HEK293 (cell line): Measurements from ENCODE around the gene HMCN1.

Source experiments
- CTCF ChIA-PET: fragments of 350-600 bp; formaldehyde crosslinking; extraction: SDS; loops from one replicate; lab custom pipeline; 2021; ENCODE audit warnings: antibody characterized with exemption; lab: Yijun Ruan, JAX
- POLR2A ChIA-PET: fragments of 300-600 bp; formaldehyde crosslinking; extraction: SDS; loops from one replicate; lab custom pipeline; 2020; ENCODE audit warnings: antibody characterized with exemption, inconsistent platforms; lab: Yijun Ruan, JAX
- H3K27ac ChIP-seq: fragments of 200-500 bp; sonication (Bioruptor generic); 2 replicates; pipeline ENCODE4 v1.5.1; 2014; ENCODE audit warnings: low read depth, low read length, control low read depth, inconsistent platforms; ENCODE audit errors: extremely low read depth
- H3K36me3 ChIP-seq, 2 experiments: fragments of 200-500 bp in 1 of 2; sonication (Bioruptor generic) in 1 of 2; 1 replicate in 1 of 2; 2 replicates in 1 of 2; pipeline ENCODE4 v1.5.1; 2014 to 2017; ENCODE audit warnings: inconsistent platforms in 2 of 2, low read length in 2 of 2; ENCODE audit not compliant: control insufficient read depth in 2 of 2, insufficient read depth in 1 of 2
- H3K4me1 ChIP-seq: fragments of 200-500 bp; sonication (Bioruptor generic); 2 replicates; pipeline ENCODE4 v1.5.1; 2014; ENCODE audit warnings: mild to moderate bottlenecking, low read length, inconsistent platforms; ENCODE audit not compliant: control insufficient read depth, insufficient read depth
- H3K4me3 ChIP-seq: 2 replicates; pipeline ENCODE4 v1.5.1; 2011; ENCODE audit warnings: low read depth, mild to moderate bottlenecking, control low read depth, low read length, moderate library complexity
- H3K9me3 ChIP-seq: fragments of 200-500 bp; sonication (Bioruptor generic); 2 replicates; pipeline ENCODE4 v1.5.1; 2014; ENCODE audit warnings: low read depth, low read length, inconsistent platforms; ENCODE audit not compliant: control insufficient read depth, insufficient read depth
- GLIS1 ChIP-seq: fragments of 450-650 bp; formaldehyde crosslinking; IDR thresholded peaks from 2 replicates; pipeline ENCODE4 v1.5.1; 2016; ENCODE audit warnings: missing biosample characterization, missing genetic modification characterization
- HOXA7 ChIP-seq: sonication (generic); formaldehyde crosslinking; IDR thresholded peaks from 2 replicates; pipeline ENCODE4 v1.8.1; 2022; ENCODE audit warnings: missing genetic modification reagents, borderline replicate concordance
- IKZF3 ChIP-seq: fragments of 450-650 bp; IDR thresholded peaks from 2 replicates; pipeline ENCODE4 v1.5.0; 2018; ENCODE audit warnings: missing biosample characterization, mild to moderate bottlenecking, missing genetic modification characterization, moderate library complexity
- KLF8 ChIP-seq: fragments of 450-650 bp; formaldehyde crosslinking; IDR thresholded peaks from 2 replicates; pipeline ENCODE4 v1.5.1; 2016; ENCODE audit warnings: missing biosample characterization, missing genetic modification characterization
- KLF9 ChIP-seq: fragments of 450-650 bp; formaldehyde crosslinking; IDR thresholded peaks from 2 replicates; pipeline ENCODE4 v1.5.1; 2016; ENCODE audit warnings: missing biosample characterization, missing genetic modification characterization, low read depth
- RBAK ChIP-seq: fragments of 450-650 bp; formaldehyde crosslinking; IDR thresholded peaks from 2 replicates; pipeline ENCODE4 v1.5.1; 2016; ENCODE audit warnings: missing biosample characterization, missing genetic modification characterization
- SCRT2 ChIP-seq: fragments of 450-650 bp; formaldehyde crosslinking; IDR thresholded peaks from 2 replicates; pipeline ENCODE4 v1.5.1; 2016; ENCODE audit warnings: missing biosample characterization, missing genetic modification characterization
- SETDB1 ChIP-seq: IDR thresholded peaks from one replicate; pipeline ENCODE4 v1.6.1; 2017; ENCODE audit warnings: mild to moderate bottlenecking, low read length, moderate library complexity, mixed read lengths; ENCODE audit not compliant: insufficient read length
- SP3 ChIP-seq: fragments of 450-650 bp; formaldehyde crosslinking; IDR thresholded peaks from 2 replicates; pipeline ENCODE4 v1.5.1; 2016; ENCODE audit warnings: missing biosample characterization, missing genetic modification characterization
- ZBTB44 ChIP-seq: fragments of 450-650 bp; IDR thresholded peaks from 2 replicates; pipeline ENCODE4 v1.5.1; 2018; ENCODE audit warnings: missing biosample characterization, mild to moderate bottlenecking, missing genetic modification characterization
- ZFP3 ChIP-seq: fragments of 450-650 bp; formaldehyde crosslinking; IDR thresholded peaks from 2 replicates; pipeline ENCODE4 v1.5.1; 2016; ENCODE audit warnings: low read depth, missing biosample characterization, missing genetic modification characterization
- ZIC2 ChIP-seq: fragments of 450-650 bp; formaldehyde crosslinking; IDR thresholded peaks from 2 replicates; pipeline ENCODE4 v1.5.1; 2016; ENCODE audit warnings: missing biosample characterization, missing genetic modification characterization
- ZNF133 ChIP-seq: fragments of 450-650 bp; formaldehyde crosslinking; IDR thresholded peaks from 2 replicates; pipeline ENCODE4 v1.5.1; 2016; ENCODE audit warnings: missing biosample characterization, missing genetic modification characterization
- ZNF16 ChIP-seq: fragments of 450-650 bp; formaldehyde crosslinking; IDR thresholded peaks from 2 replicates; pipeline ENCODE4 v1.5.1; 2016; ENCODE audit warnings: low read depth, missing biosample characterization, missing genetic modification characterization
- ZNF184 ChIP-seq: fragments of 450-650 bp; IDR thresholded peaks from 2 replicates; pipeline ENCODE4 v1.5.1; 2018; ENCODE audit warnings: missing biosample characterization, mild to moderate bottlenecking, missing genetic modification characterization
- ZNF19 ChIP-seq: fragments of 450-650 bp; formaldehyde crosslinking; IDR thresholded peaks from 2 replicates; pipeline ENCODE4; 2016; ENCODE audit warnings: missing biosample characterization, missing genetic modification characterization, low read depth
- ZNF24 ChIP-seq: fragments of 450-650 bp; formaldehyde crosslinking; IDR thresholded peaks from 2 replicates; pipeline ENCODE4 v1.5.1; 2016; ENCODE audit warnings: missing biosample characterization, missing genetic modification characterization
- ZNF302 ChIP-seq: fragments of 450-650 bp; formaldehyde crosslinking; IDR thresholded peaks from 2 replicates; pipeline ENCODE4 v1.5.1; 2016; ENCODE audit warnings: missing biosample characterization, missing genetic modification characterization, low read depth
- ZNF366 ChIP-seq: fragments of 450-650 bp; formaldehyde crosslinking; conservative IDR thresholded peaks from 2 replicates; pipeline ENCODE4 v1.5.1; 2016; ENCODE audit warnings: missing biosample characterization, missing genetic modification characterization
- ZNF426 ChIP-seq: fragments of 450-650 bp; formaldehyde crosslinking; IDR thresholded peaks from 2 replicates; pipeline ENCODE4 v1.5.1; 2017; ENCODE audit warnings: missing biosample characterization, missing genetic modification characterization, mild to moderate bottlenecking, inconsistent platforms, moderate library complexity
- ZNF529 ChIP-seq: fragments of 450-650 bp; formaldehyde crosslinking; IDR thresholded peaks from 2 replicates; pipeline ENCODE4 v1.5.1; 2017; ENCODE audit warnings: missing genetic modification characterization, missing biosample characterization; ENCODE audit not compliant: insufficient replicate concordance
- ZNF549 ChIP-seq: fragments of 450-650 bp; IDR thresholded peaks from 2 replicates; pipeline ENCODE4 v1.5.1; 2018; ENCODE audit warnings: missing biosample characterization, missing genetic modification characterization, mild to moderate bottlenecking, inconsistent platforms, moderate library complexity
- ZNF560 ChIP-seq: fragments of 450-650 bp; formaldehyde crosslinking; IDR thresholded peaks from 2 replicates; pipeline ENCODE4 v1.5.1; 2017; ENCODE audit warnings: missing biosample characterization, missing genetic modification characterization, borderline replicate concordance
- ZNF561 ChIP-seq: fragments of 450-650 bp; IDR thresholded peaks from 2 replicates; pipeline ENCODE4 v1.5.1; 2018; ENCODE audit warnings: missing biosample characterization, missing genetic modification characterization, borderline replicate concordance
- ZNF585B ChIP-seq: fragments of 450-650 bp; formaldehyde crosslinking; IDR thresholded peaks from 2 replicates; pipeline ENCODE4 v1.5.1; 2016; ENCODE audit warnings: missing biosample characterization, missing genetic modification characterization
- ZNF624 ChIP-seq: fragments of 450-650 bp; formaldehyde crosslinking; IDR thresholded peaks from 2 replicates; pipeline ENCODE4 v1.5.1; 2017; ENCODE audit warnings: missing biosample characterization, missing genetic modification characterization
- TF ChIP-seq, protein P1 (sequence below): fragments of 450-650 bp; formaldehyde crosslinking; IDR thresholded peaks from 2 replicates; pipeline ENCODE4 v1.5.1; 2017; ENCODE audit warnings: missing biosample characterization, missing genetic modification characterization

Gene HMCN1

DNA sequence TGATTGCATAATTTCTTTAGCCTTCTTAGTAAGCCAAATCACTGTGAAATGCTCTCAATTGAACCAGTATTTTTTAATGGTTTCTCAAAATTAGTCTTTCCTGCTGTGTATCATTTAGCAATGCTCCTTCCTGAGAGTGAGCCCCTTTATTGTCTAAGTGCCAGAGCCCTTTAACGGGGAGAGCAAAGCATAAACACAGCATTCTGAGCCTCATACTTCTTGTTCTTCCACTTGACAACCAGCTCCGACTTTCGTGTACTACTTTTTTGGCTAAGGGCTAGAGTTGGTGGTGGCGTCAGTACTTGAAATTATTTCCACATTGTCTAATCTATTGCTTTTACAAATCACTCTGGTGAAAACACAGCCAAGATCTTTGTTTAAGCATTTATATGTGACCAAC is 341.8 kb downstream of the HMCN1 start (continued):
- no peak for TF ChIP-seq ZBTB44 (tag by site-specific recombination)
- TF ChIP-seq ZNF585B (tag by site-specific recombination): no peak
- no peak for TF ChIP-seq ZNF529 (tag by site-specific recombination)
- TF ChIP-seq, all 188 proteins: peak for 0

GRCh38 chr1:186078245-186078644 is 344.1 kb downstream of the HMCN1 start:
- CTCF ChIA-PET: no interaction called here

GRCh38 chr1:186079084-186079684 is 345.0 kb downstream of the HMCN1 start:
- no peaks in the 10 kb centered on the region; the same call in 1 of the 2 replicates for H3K4me1 ChIP-seq
- H3K9me3 ChIP-seq: no peaks in the 10 kb centered on the region
- ChIA-PET CTCF (no interaction called here), POLR2A (no interaction called here)
- no peak overlapping the region for H3K27ac ChIP-seq
- H3K36me3 ChIP-seq: no peaks in the 10 kb centered on the region
- no peak overlapping the region for H3K4me3 ChIP-seq
- TF ChIP-seq ZNF560 (tag by site-specific recombination): no peak
- no peak for TF ChIP-seq ZNF426

More at GRCh38 chr1:186078245-186078644, 344.1 kb downstream of the HMCN1 start:
- Histone ChIP-seq H3K36me3 (no peaks in the 10 kb centered on the region), H3K9me3 (no peaks in the 10 kb centered on the region), H3K27ac (no peak overlapping the region), H3K4me1 (no peaks in the 10 kb centered on the region; the same call in 1 of the 2 replicates), H3K4me3 (no peak overlapping the region)
- POLR2A ChIA-PET: no interaction called here
- TF ChIP-seq ZFP3 (tag by site-specific recombination): no peak
- TF ChIP-seq KLF9 (tag by site-specific recombination): no peak
- TF ChIP-seq, protein P1, sequence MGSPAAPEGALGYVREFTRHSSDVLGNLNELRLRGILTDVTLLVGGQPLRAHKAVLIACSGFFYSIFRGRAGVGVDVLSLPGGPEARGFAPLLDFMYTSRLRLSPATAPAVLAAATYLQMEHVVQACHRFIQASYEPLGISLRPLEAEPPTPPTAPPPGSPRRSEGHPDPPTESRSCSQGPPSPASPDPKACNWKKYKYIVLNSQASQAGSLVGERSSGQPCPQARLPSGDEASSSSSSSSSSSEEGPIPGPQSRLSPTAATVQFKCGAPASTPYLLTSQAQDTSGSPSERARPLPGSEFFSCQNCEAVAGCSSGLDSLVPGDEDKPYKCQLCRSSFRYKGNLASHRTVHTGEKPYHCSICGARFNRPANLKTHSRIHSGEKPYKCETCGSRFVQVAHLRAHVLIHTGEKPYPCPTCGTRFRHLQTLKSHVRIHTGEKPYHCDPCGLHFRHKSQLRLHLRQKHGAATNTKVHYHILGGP (tag by site-specific recombination): peak; percentile 80
- no peak for TF ChIP-seq ZNF24 (tag by site-specific recombination)
- TF ChIP-seq HOXA7 (CRISPR knock-in tag): no peak
- 0 out of 2 replicates have a peak, but pooled peaks have one; percentile 10 for TF ChIP-seq SP3 (tag by site-specific recombination)
- no peak for TF ChIP-seq ZNF19 (tag by site-specific recombination)
- no peak for TF ChIP-seq ZNF16 (tag by site-specific recombination)

- Histone ChIP-seq H3K27ac (no peak overlapping the region), H3K36me3 (no peaks in the 10 kb centered on the region), H3K4me1 (no peaks in the 10 kb centered on the region; the same call in 1 of the 2 replicates), H3K9me3 (no peaks in the 10 kb centered on the region), H3K4me3 (no peak overlapping the region)
- ChIA-PET POLR2A (no interaction called here), CTCF (no interaction called here)
- no peak for TF ChIP-seq ZNF549 (tag by site-specific recombination)
- peak; percentile 29; the same call in 1 of the 2 replicates for TF ChIP-seq ZIC2 (tag by site-specific recombination)
- TF ChIP-seq ZNF302 (tag by site-specific recombination): no peak
- TF ChIP-seq SETDB1: peak; percentile 68
- peak; percentile 41; the same call in 1 of the 2 replicates for TF ChIP-seq KLF8 (tag by site-specific recombination)
- TF ChIP-seq ZNF133 (tag by site-specific recombination): no peak
- TF ChIP-seq ZNF624: no peak
- TF ChIP-seq KLF9 (tag by site-specific recombination): no peak
- 0 out of 2 replicates have a peak, but pooled peaks have one; percentile 39 for TF ChIP-seq SCRT2 (tag by site-specific recombination)
- no peak for TF ChIP-seq ZNF16 (tag by site-specific recombination)
- TF ChIP-seq GLIS1 (tag by site-specific recombination): peak; percentile 80
- peak; percentile 91 for TF ChIP-seq ZNF184 (tag by site-specific recombination)
- TF ChIP-seq RBAK (tag by site-specific recombination): no peak
- TF ChIP-seq ZNF561: peak; percentile 76
- TF ChIP-seq IKZF3 (tag by site-specific recombination): peak; percentile 51; the same call in 1 of the 2 replicates
- TF ChIP-seq ZNF366: peak; percentile 80
Observed at GRCh38 chr1:186082235-186082937, 348.2 kb downstream of the HMCN1 start.
